ENCODE results near the gene TMPRSS13. TPM values are rescaled to one million over a fixed set of nuclear protein-coding genes. Genes with fewer than 3 reads are reported as not detected.
A peak's percentile ranks its signal among the peaks of the same experiment; 100 is the strongest.
"Not testable (repeated sequence)": the region's sequence is repeated elsewhere in the genome, so short reads cannot be mapped to it uniquely, and the experiment has no call there.

TMPRSS13 gene
- total and polyA plus RNA-seq, 11 donors = 0.03 to 0.51 (median 0.12) TPM; not detected in 5

GRCh38 chr11:117869604-117870003 is 59.6 kb downstream of the TMPRSS13 start:
- Histone ChIP-seq H3K27ac (peak overlapping the region; percentile 31 to 92 (median 61)), H3K27me3 (peaks cover 0 to 4% (median 0%) of the 10 kb centered on the region in 9 donors), H3K4me1 (peaks cover 4 to 82% (median 50%) of the 10 kb centered on the region in 12 donors), H3K9me3 (no peaks in the 10 kb centered on the region), H3K36me3 (peaks cover 0 to 6% (median 0%) of the 10 kb centered on the region in 9 donors), H3K4me3 (no peak overlapping the region)
- WGBS, 4 donors = 24 to 51% (median 38%) methylated on average over 4 of the region's 4 CpGs
- ATAC-seq = peak in 2 of 4 donors; percentile 10 to 20
- no peak for TF ChIP-seq POLR2A (IDR thresholded peaks at IDR 0.05)
- TF ChIP-seq, protein P1, sequence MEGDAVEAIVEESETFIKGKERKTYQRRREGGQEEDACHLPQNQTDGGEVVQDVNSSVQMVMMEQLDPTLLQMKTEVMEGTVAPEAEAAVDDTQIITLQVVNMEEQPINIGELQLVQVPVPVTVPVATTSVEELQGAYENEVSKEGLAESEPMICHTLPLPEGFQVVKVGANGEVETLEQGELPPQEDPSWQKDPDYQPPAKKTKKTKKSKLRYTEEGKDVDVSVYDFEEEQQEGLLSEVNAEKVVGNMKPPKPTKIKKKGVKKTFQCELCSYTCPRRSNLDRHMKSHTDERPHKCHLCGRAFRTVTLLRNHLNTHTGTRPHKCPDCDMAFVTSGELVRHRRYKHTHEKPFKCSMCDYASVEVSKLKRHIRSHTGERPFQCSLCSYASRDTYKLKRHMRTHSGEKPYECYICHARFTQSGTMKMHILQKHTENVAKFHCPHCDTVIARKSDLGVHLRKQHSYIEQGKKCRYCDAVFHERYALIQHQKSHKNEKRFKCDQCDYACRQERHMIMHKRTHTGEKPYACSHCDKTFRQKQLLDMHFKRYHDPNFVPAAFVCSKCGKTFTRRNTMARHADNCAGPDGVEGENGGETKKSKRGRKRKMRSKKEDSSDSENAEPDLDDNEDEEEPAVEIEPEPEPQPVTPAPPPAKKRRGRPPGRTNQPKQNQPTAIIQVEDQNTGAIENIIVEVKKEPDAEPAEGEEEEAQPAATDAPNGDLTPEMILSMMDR (IDR thresholded peaks at IDR 0.05) = no peak
- intact Hi-C loops (cut with DNase I) = no loop called here
- DNase-seq = no peak

- Histone ChIP-seq H3K27ac (peak overlapping the region; percentile 31 to 92 (median 61)), H3K4me1 (peaks cover 4 to 82% (median 46%) of the 10 kb centered on the region in 12 donors)
These were observed 60.2 kb downstream of the TMPRSS13 start for GRCh38 chr11:117868815-117869561.

GRCh38 chr11:117868088-117868487 is 61.1 kb downstream of the TMPRSS13 start:
- intact Hi-C loops (cut with DNase I) = no loop called here
- Histone ChIP-seq H3K9me3 (no peaks in the 10 kb centered on the region), H3K4me3 (no peak overlapping the region), H3K4me1 (peaks cover 4 to 82% (median 43%) of the 10 kb centered on the region in 12 donors), H3K27me3 (peaks cover 0 to 2% (median 0%) of the 10 kb centered on the region in 9 donors), H3K27ac (peak overlapping the region in 2 of 12 donors; percentile 39 to 92), H3K36me3 (peaks cover 0 to 6% (median 0%) of the 10 kb centered on the region in 9 donors)
- DNase-seq (no peak), ATAC-seq (no peak)
- WGBS, 4 donors = 74 to 82% (median 76%) methylated on average over 11 of the region's 11 CpGs
- TF ChIP-seq, protein P1 (IDR thresholded peaks at IDR 0.05) = no peak
- no peak for TF ChIP-seq POLR2A (IDR thresholded peaks at IDR 0.05)

More at GRCh38 chr11:117868815-117869561, 60.2 kb downstream of the TMPRSS13 start:
- H3K9me3 ChIP-seq = no peaks in the 10 kb centered on the region
- H3K27me3 ChIP-seq = peaks cover 0 to 2% (median 0%) of the 10 kb centered on the region in 9 donors
- DNase-seq (no peak), ATAC-seq (peak in 1 of 4 donors; percentile 23)
- WGBS, 4 donors = 73 to 80% (median 77%) methylated on average over 17 of the region's 17 CpGs
- H3K36me3 ChIP-seq = peaks cover 0 to 6% (median 0%) of the 10 kb centered on the region in 9 donors
- intact Hi-C loops (cut with DNase I) = no loop called here
- H3K4me3 ChIP-seq = no peak overlapping the region
- no peak for TF ChIP-seq POLR2A (IDR thresholded peaks at IDR 0.05)
- TF ChIP-seq, protein P1 (IDR thresholded peaks at IDR 0.05) = no peak

- H3K27ac ChIP-seq = peak overlapping the region in 1 of 12 donors; percentile 92
- peaks cover 0 to 2% (median 0%) of the 10 kb centered on the region in 9 donors for H3K27me3 ChIP-seq
- no peaks in the 10 kb centered on the region for H3K9me3 ChIP-seq
- peaks cover 0 to 6% (median 0%) of the 10 kb centered on the region in 9 donors for H3K36me3 ChIP-seq
- no peak for TF ChIP-seq POLR2A (IDR thresholded peaks at IDR 0.05)
- TF ChIP-seq, protein P1 (IDR thresholded peaks at IDR 0.05) = no peak
- DNase-seq = no peak
- ATAC-seq = peak in 1 of 4 donors; percentile 66
- H3K4me1 ChIP-seq = peaks cover 17 to 82% (median 45%) of the 10 kb centered on the region in 12 donors
- 39 to 44% (median 42%) methylated on average over 5 of the region's 5 CpGs for WGBS, 4 donors
- intact Hi-C loops (cut with DNase I) = no loop called here
- no peak overlapping the region for H3K4me3 ChIP-seq
These were observed 62.7 kb downstream of the TMPRSS13 start for GRCh38 chr11:117866526-117866925.

DNA sequence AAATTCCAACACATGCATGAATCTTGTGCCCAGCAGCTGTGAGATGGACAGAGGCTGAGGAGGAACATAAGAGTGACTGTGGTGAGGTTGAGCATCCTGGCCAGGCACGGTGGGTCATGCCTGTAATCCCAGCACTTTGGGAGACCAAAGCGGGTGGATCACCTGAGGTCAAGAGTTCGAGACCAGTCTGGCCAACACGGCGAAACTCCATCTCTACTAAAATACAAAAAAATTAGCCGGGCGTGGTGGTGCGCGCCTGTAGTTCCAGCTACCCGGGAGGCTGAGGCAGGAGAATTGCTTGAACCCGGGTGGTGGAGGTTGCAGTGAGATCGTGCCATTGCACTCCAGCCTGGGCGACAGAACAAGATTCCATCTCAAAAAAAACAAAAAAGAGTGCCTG is 63.7 kb downstream of the TMPRSS13 start:
- H3K27me3 ChIP-seq; ATAC-seq; DNase-seq; intact Hi-C loops (cut with DNase I); H3K4me3 ChIP-seq; H3K9me3 ChIP-seq; H3K36me3 ChIP-seq: not testable (repeated sequence)
- 92 to 96% (median 95%) methylated on average over 13 of the region's 13 CpGs for WGBS, 4 donors
- Histone ChIP-seq H3K27ac (peak overlapping the region in 1 of 12 donors; percentile 92), H3K4me1 (peaks cover 18 to 82% (median 53%) of the 10 kb centered on the region in 12 donors)

Data from heart left ventricle (tissue), 16 donors.